ENCODE measurements around the gene HSPG2.

GRCh38 chr1:21851430-21852250 lies 85.5 kb downstream of the HSPG2 start:
- TF ChIP-seq, protein P1, sequence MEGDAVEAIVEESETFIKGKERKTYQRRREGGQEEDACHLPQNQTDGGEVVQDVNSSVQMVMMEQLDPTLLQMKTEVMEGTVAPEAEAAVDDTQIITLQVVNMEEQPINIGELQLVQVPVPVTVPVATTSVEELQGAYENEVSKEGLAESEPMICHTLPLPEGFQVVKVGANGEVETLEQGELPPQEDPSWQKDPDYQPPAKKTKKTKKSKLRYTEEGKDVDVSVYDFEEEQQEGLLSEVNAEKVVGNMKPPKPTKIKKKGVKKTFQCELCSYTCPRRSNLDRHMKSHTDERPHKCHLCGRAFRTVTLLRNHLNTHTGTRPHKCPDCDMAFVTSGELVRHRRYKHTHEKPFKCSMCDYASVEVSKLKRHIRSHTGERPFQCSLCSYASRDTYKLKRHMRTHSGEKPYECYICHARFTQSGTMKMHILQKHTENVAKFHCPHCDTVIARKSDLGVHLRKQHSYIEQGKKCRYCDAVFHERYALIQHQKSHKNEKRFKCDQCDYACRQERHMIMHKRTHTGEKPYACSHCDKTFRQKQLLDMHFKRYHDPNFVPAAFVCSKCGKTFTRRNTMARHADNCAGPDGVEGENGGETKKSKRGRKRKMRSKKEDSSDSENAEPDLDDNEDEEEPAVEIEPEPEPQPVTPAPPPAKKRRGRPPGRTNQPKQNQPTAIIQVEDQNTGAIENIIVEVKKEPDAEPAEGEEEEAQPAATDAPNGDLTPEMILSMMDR (IDR thresholded peaks at IDR 0.05) = no peak
- no peak for TF ChIP-seq POLR2A (IDR thresholded peaks at IDR 0.05)
